ENCODE results near the gene C6orf62.
A peak's percentile ranks its signal among the peaks of the same experiment; 100 is the strongest.
"Not testable (repeated sequence)": the region's sequence is repeated elsewhere in the genome, so short reads cannot be mapped to it uniquely, and the experiment has no call there.

C6orf62 gene

GRCh38 chr6:24743265-24743943 is 24.4 kb upstream of the C6orf62 start:
- peak; percentile 98 for DNase-seq (ENCODE audit: low read depth)

- no peak for DNase-seq (ENCODE audit: low read depth)
Measured at GRCh38 chr6:24742216-24742738, 23.3 kb upstream of the C6orf62 start.

GRCh38 chr6:24740861-24741260 is 21.9 kb upstream of the C6orf62 start:
- peak; percentile 64 for DNase-seq (ENCODE audit: low read depth)

- DNase-seq (ENCODE audit: low read depth) = no peak
Measured at GRCh38 chr6:24738741-24739140, 19.8 kb upstream of the C6orf62 start.

- not testable (repeated sequence) for DNase-seq (ENCODE audit: low read depth)
Measured at GRCh38 chr6:24734710-24735109, 15.8 kb upstream of the C6orf62 start.

- DNase-seq (ENCODE audit: low read depth) = no peak
Measured at GRCh38 chr6:24734166-24734565, 15.2 kb upstream of the C6orf62 start.

GRCh38 chr6:24731456-24732134 is 12.6 kb upstream of the C6orf62 start:
- DNase-seq (ENCODE audit: low read depth) = not testable (repeated sequence)

- DNase-seq (ENCODE audit: low read depth) = not testable (repeated sequence)
Measured at GRCh38 chr6:24730653-24731052, 11.7 kb upstream of the C6orf62 start.

GRCh38 chr6:24723270-24723669 is 4.3 kb upstream of the C6orf62 start:
- no peak for DNase-seq (ENCODE audit: low read depth)

GRCh38 chr6:24721461-24722215 is 2.7 kb upstream of the C6orf62 start:
- DNase-seq (ENCODE audit: low read depth) = no peak

GRCh38 chr6:24720604-24721460 is 1.9 kb upstream of the C6orf62 start:
- DNase-seq (ENCODE audit: low read depth) = peak; percentile 100

GRCh38 chr6:24720131-24720603 is 1.2 kb upstream of the C6orf62 start:
- DNase-seq (ENCODE audit: low read depth) = peak; percentile 69

- DNase-seq (ENCODE audit: low read depth) = peak; percentile 24
Measured at GRCh38 chr6:24718449-24719124, 367 bp downstream of the C6orf62 start.

- DNase-seq (ENCODE audit: low read depth) = not testable (repeated sequence)
Measured at GRCh38 chr6:24716602-24717148, 2.3 kb downstream of the C6orf62 start.

GRCh38 chr6:24710519-24711303 is 8.2 kb downstream of the C6orf62 start:
- no peak for DNase-seq (ENCODE audit: low read depth)

GRCh38 chr6:24709014-24709711 is 9.8 kb downstream of the C6orf62 start:
- no peak for DNase-seq (ENCODE audit: low read depth)

- DNase-seq (ENCODE audit: low read depth) = no peak
Measured at GRCh38 chr6:24708612-24709011, 10.3 kb downstream of the C6orf62 start.

GRCh38 chr6:24704468-24704867 is 14.5 kb downstream of the C6orf62 start:
- DNase-seq (ENCODE audit: low read depth) = no peak

GRCh38 chr6:24702720-24703282 is 16.2 kb downstream of the C6orf62 start:
- no peak for DNase-seq (ENCODE audit: low read depth)
